H1 (cell line): ENCODE data around the gene SEMA4C. TPM values are rescaled to one million over a fixed set of nuclear protein-coding genes. Genes with fewer than 3 reads are reported as not detected.

Experiments used
- CTCF ChIA-PET: fragments of 300-600 bp; sonication (Branson Sonifier 250); formaldehyde crosslinking; loops from one replicate; lab custom pipeline; 2021; ENCODE audit not compliant: partially characterized antibody; lab: Charles Lee
- POLR2A ChIA-PET: fragments of 300-600 bp; sonication (Branson Sonifier 250); formaldehyde crosslinking; loops from one replicate; lab custom pipeline; 2021; ENCODE audit warnings: inconsistent platforms; ENCODE audit not compliant: partially characterized antibody; lab: Charles Lee
- DNase-seq, 2 experiments: peaks; one replicate each; pipeline versions ENCODE4 v3.0.0 to v3.0.0-alpha.2; 2010 to 2022; ENCODE audit warnings: low spot score in 2 of 2, low read depth in 1 of 2, mixed read lengths in 1 of 2
- FAIRE-seq: peaks from 2 replicates; lab custom pipeline; 2011; peaks lifted over from hg19 to GRCh38; lab: Jason Lieb, UNC
- H2AFZ ChIP-seq: 2 replicates; pipeline ENCODE4 v1.8.1; 2012; ENCODE audit warnings: low read length, inconsistent platforms
- H2AK5ac ChIP-seq: 2 replicates; pipeline ENCODE4 v1.6.1; 2013; ENCODE audit warnings: low read depth, low read length
- H2BK120ac ChIP-seq: replicated peaks from 2 replicates; pipeline ENCODE3; 2013; ENCODE audit warnings: low read depth, low read length, inconsistent platforms
- H2BK12ac ChIP-seq: 2 replicates; pipeline ENCODE4 v1.6.1; 2013; ENCODE audit warnings: low read depth, low read length
- H2BK15ac ChIP-seq: 2 replicates; pipeline ENCODE4 v1.6.1; 2013; ENCODE audit warnings: low read length
- H2BK20ac ChIP-seq: 2 replicates; pipeline ENCODE4 v1.6.1; 2013; ENCODE audit warnings: low read length
- H2BK5ac ChIP-seq: 2 replicates; pipeline ENCODE4 v1.6.1; 2013; ENCODE audit warnings: low read depth, low read length
- H3K14ac ChIP-seq: 2 replicates; pipeline ENCODE4 v1.6.1; 2013; ENCODE audit warnings: inconsistent platforms; ENCODE audit not compliant: insufficient read length
- H3K18ac ChIP-seq: 2 replicates; pipeline ENCODE4 v1.6.1; 2013; ENCODE audit warnings: low read length; ENCODE audit errors: extremely low read depth
- H3K23ac ChIP-seq: 2 replicates; pipeline ENCODE4 v1.6.1; 2013; ENCODE audit warnings: inconsistent platforms; ENCODE audit not compliant: insufficient read length
- H3K23me2 ChIP-seq: 2 replicates; pipeline ENCODE4 v1.6.1; 2013; ENCODE audit warnings: low read depth, low read length
- H3K27ac ChIP-seq: 2 replicates; pipeline ENCODE4 v1.6.1; 2011; ENCODE audit warnings: low read depth, low read length, inconsistent platforms
- H3K27me3 ChIP-seq, 4 experiments: replicated peaks in 1 of 4; 1 replicate in 1 of 4; 2 replicates in 3 of 4; pipeline versions ENCODE4 v1.6.1 to v1.8.1; 2011 to 2013; ENCODE audit warnings: low read length in 3 of 4, mild to moderate bottlenecking in 3 of 4, inconsistent platforms in 2 of 4, mixed read lengths in 2 of 4, moderate library complexity in 1 of 4; ENCODE audit not compliant: control insufficient read depth in 3 of 4, insufficient read depth in 3 of 4; ENCODE audit errors: extremely low read depth in 1 of 4
- H3K36me3 ChIP-seq, 4 experiments: 2 replicates each; pipeline versions ENCODE4 v1.6.1 to v1.8.1; 2011 to 2013; ENCODE audit warnings: mild to moderate bottlenecking in 4 of 4, low read length in 3 of 4, moderate library complexity in 2 of 4, control low read depth in 1 of 4, inconsistent platforms in 1 of 4; ENCODE audit not compliant: insufficient read depth in 4 of 4, control insufficient read depth in 2 of 4
- H3K4ac ChIP-seq: replicated peaks from 2 replicates; pipeline ENCODE3; 2013; ENCODE audit warnings: low read length, low read depth, mixed read lengths, inconsistent platforms; ENCODE audit not compliant: insufficient read length
- H3K4me1 ChIP-seq, 4 experiments: replicated peaks in 1 of 4; 1 replicate in 1 of 4; 2 replicates in 3 of 4; pipeline versions ENCODE4 v1.6.1 to v1.8.1; 2011 to 2013; ENCODE audit warnings: low read length in 3 of 4, inconsistent platforms in 2 of 4, mixed read lengths in 1 of 4; ENCODE audit not compliant: insufficient read depth in 4 of 4, control insufficient read depth in 3 of 4
- H3K4me2 ChIP-seq, 2 experiments: 2 replicates each; pipeline versions ENCODE4 v1.6.1 to v1.8.1; 2011 to 2013; ENCODE audit warnings: low read depth in 2 of 2, low read length in 2 of 2, control low read depth in 1 of 2, inconsistent platforms in 1 of 2, mild to moderate bottlenecking in 1 of 2; ENCODE audit not compliant: insufficient read depth in 1 of 2
- H3K4me3 ChIP-seq, 4 experiments: fragments of 200-600, 300-600 bp in 1 of 4; sonication (generic), shearing (Covaris generic), sonication (Bioruptor Twin) in 1 of 4; 2 replicates each; pipeline versions ENCODE4 v1.5.1 to v1.8.1; 2011 to 2016; ENCODE audit warnings: low read length in 4 of 4, low read depth in 3 of 4, control low read depth in 2 of 4, inconsistent platforms in 2 of 4, mild to moderate bottlenecking in 2 of 4, mixed read lengths in 1 of 4, moderate library complexity in 1 of 4; ENCODE audit not compliant: insufficient read depth in 2 of 4; ENCODE audit errors: extremely low read depth in 1 of 4
- H3K56ac ChIP-seq: replicated peaks from 2 replicates; pipeline ENCODE3; 2013; ENCODE audit warnings: low read depth, mild to moderate bottlenecking, mixed read lengths, low read length, inconsistent platforms; ENCODE audit not compliant: insufficient read length
- H3K79me1 ChIP-seq: 2 replicates; pipeline ENCODE4 v1.6.1; 2013; ENCODE audit warnings: low read depth, low read length, control low read depth
- H3K79me2 ChIP-seq, 2 experiments: 2 replicates each; pipeline versions ENCODE4 v1.6.1 to v1.8.1; 2012 to 2013; ENCODE audit warnings: low read length in 2 of 2, mild to moderate bottlenecking in 2 of 2, inconsistent platforms in 1 of 2; ENCODE audit not compliant: insufficient read depth in 2 of 2, control insufficient read depth in 1 of 2
- H3K9ac ChIP-seq, 4 experiments: replicated peaks in 1 of 4; 1 replicate in 1 of 4; 2 replicates in 3 of 4; pipeline versions ENCODE4 v1.6.1 to v1.8.1; 2011 to 2013; ENCODE audit warnings: low read depth in 3 of 4, low read length in 3 of 4, control low read depth in 2 of 4, mild to moderate bottlenecking in 2 of 4, moderate library complexity in 2 of 4, inconsistent platforms in 1 of 4; ENCODE audit errors: extremely low read depth in 1 of 4
- H3K9me3 ChIP-seq, 2 experiments: 2 replicates each; pipeline versions ENCODE4 v1.6.1 to v1.8.1; 2012 to 2013; ENCODE audit warnings: mild to moderate bottlenecking in 2 of 2, moderate library complexity in 2 of 2, control low read depth in 1 of 2, inconsistent platforms in 1 of 2, low read depth in 1 of 2, low read length in 1 of 2, mixed read lengths in 1 of 2; ENCODE audit not compliant: insufficient read depth in 2 of 2
- H4K20me1 ChIP-seq, 2 experiments: replicated peaks in 1 of 2; 2 replicates each; pipeline versions ENCODE3 to v1.8.1; 2011 to 2013; ENCODE audit warnings: inconsistent platforms in 2 of 2, low read length in 2 of 2, mild to moderate bottlenecking in 1 of 2; ENCODE audit not compliant: insufficient read depth in 2 of 2, control insufficient read depth in 1 of 2
- H4K5ac ChIP-seq: 2 replicates; pipeline ENCODE4 v1.6.1; 2013; ENCODE audit warnings: low read length, low read depth, mixed read lengths, inconsistent platforms; ENCODE audit not compliant: insufficient read length
- H4K8ac ChIP-seq: 2 replicates; pipeline ENCODE4 v1.8.0; 2013; ENCODE audit warnings: mild to moderate bottlenecking, moderate library complexity, low read length, inconsistent platforms; ENCODE audit not compliant: insufficient read depth; ENCODE audit errors: extremely low read depth
- H4K91ac ChIP-seq: replicated peaks from 2 replicates; pipeline ENCODE3; 2013; ENCODE audit warnings: low read length, mixed read lengths, inconsistent platforms; ENCODE audit not compliant: insufficient read length
- WGBS, 2 experiments: shearing (Covaris generic) in 1 of 2; methylation state at CpG; one replicate each; pipeline versions ENCODE4 v1.1.6 to v1.1.7; 2013 to 2015; ENCODE audit warnings: low lambda C conversion rate in 2 of 2, mixed read lengths in 2 of 2, inconsistent platforms in 1 of 2, low coverage in 1 of 2, missing lambda C conversion rate in 1 of 2; ENCODE audit not compliant: insufficient replicate concordance in 2 of 2, insufficient coverage in 1 of 2, insufficient read length in 1 of 2; ENCODE audit errors: extremely low coverage in 1 of 2, missing lambda C conversion rate in 1 of 2; 5-methylcytosine and 5-hydroxymethylcytosine counted together
- polyA plus RNA-seq, 7 experiments: library from polyadenylated mRNA; depleted of rRNA in 3 of 7; stranded (reverse) in 5 of 7; unstranded in 2 of 7; fragments of >200 nt in 5 of 7; fragments of 200-250 nt in 2 of 7; gene quantifications; 1 replicate in 5 of 7; 2 replicates in 1 of 7; 4 replicates in 1 of 7; pipeline versions ENCODE4 v1.2.1 to v1.2.3, GENCODE V29; 2011 to 2013; ENCODE audit warnings: missing spikeins in 2 of 7, mixed read lengths in 2 of 7
- total RNA-seq: library from RNA; stranded (reverse); fragmentation: NEBNext Ultra II Directional; extraction: Animal tissue kit (Norgen Biotek cat#: 25700); gene quantifications from 2 replicates; pipeline ENCODE4 v1.2.1, GENCODE V29; 2021

Gene SEMA4C
- total and polyA plus RNA-seq, 2 of the 8 experiments (the other 6 are each of a cell fraction or from before 2014, with no cell fraction given): 47.5 to 67.3 TPM

DNA sequence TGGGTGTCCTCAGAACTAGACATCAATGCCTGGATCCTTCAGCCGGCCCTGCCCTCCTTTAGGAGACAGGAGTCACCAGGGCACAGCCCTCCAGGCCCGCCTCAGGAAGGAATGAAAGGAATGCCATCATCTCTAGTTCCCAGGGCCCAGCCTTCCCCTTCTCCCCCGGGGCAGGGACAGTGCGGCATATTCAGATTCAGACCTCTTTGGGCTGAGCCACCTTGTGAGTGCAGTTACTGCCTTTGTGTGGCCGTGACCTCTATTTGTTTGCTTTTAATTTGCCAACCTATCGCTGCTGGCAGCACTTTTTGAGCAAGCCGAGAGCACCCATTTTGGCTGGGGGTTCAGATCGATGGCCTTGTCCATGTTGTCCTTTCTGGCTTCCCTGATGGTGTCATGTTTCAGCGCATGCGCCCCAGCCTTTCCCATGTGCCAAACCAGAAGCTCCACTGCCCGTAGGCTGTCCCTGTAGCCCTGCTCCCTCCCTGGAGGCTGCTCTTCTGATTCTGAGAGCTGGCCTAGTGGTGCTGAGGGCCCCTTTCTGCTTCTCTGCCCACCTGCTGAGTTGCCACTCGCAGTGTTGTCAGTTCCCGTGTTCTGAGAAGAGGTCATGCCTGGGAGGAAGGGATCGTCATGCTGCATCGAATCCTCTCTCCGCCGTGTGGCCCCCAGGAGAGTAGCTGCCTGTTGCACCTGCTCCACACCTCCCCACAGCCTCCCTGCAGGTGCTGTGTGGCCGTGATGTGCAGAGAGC lies 36.9 kb downstream of the SEMA4C start:
- Histone ChIP-seq H4K20me1 (peaks cover 0 to 6% of the 10 kb centered on the region in 2 experiments), H3K18ac (peak overlapping the region; percentile 99), H2BK12ac (0 out of 2 replicates have a peak overlapping the region, but pooled peaks have one; percentile 80), H3K56ac (no peak overlapping the region), H2BK120ac (no peak overlapping the region), H2BK5ac (peak overlapping the region; percentile 98), H3K4me1 (peaks cover 3 to 18% (median 13%) of the 10 kb centered on the region in 4 experiments), H3K23me2 (no peaks in the 10 kb centered on the region; the same call in 1 of the 2 replicates), H3K4me3 (peak overlapping the region; percentile 5 to 50 (median 18); a peak in 7 of 8 replicates), H3K79me2 (no peaks in the 10 kb centered on the region), H3K27me3 (no peaks in the 10 kb centered on the region), H3K4ac (no peak overlapping the region), H3K14ac (no peak overlapping the region), H3K23ac (no peak overlapping the region), H4K8ac (0 out of 2 replicates have a peak overlapping the region, but pooled peaks have one; percentile 6), H2AFZ (no peak overlapping the region), H2BK15ac (0 out of 2 replicates have a peak overlapping the region, but pooled peaks have one; percentile 83), H4K5ac (peak overlapping the region; percentile 57), H3K9ac (peak overlapping the region in 3 of 4 experiments; percentile 20 to 50 (median 38); a peak in 4 of 7 replicates), H3K4me2 (peak overlapping the region; percentile 60 to 75), H3K9me3 (no peaks in the 10 kb centered on the region), H2BK20ac (no peak overlapping the region), H4K91ac (no peak overlapping the region), H3K79me1 (0 out of 2 replicates have a peak, but pooled peaks cover 3% of the 10 kb centered on the region), H3K36me3 (peaks cover 16 to 55% (median 23%) of the 10 kb centered on the region in 4 experiments), H3K27ac (peak overlapping the region; percentile 69), H2AK5ac (peak overlapping the region; percentile 19; the same call in 1 of the 2 replicates)
- WGBS, 2 experiments: 28% methylated on average over 18 of the region's 18 CpGs; no CpG with 5 or more reads in 1 of the 2 experiments
- POLR2A ChIA-PET: interaction anchor here (0.6 to 4.4 kb wide), 12 partner anchors 9 to 97 kb away, joined by 3 to 39 read pairs (median 3); partner anchors contain the start of genes ANKRD23, ANKRD39 and CNNM3
- DNase-seq (peak in 1 of 2 experiments; percentile 86), FAIRE-seq (peak; percentile 68)
- CTCF ChIA-PET: interaction anchor here (0.6 to 4.5 kb wide), 16 partner anchors 9 to 400 kb away, joined by 3 to 30 read pairs (median 4); partner anchors contain the start of genes ANKRD23, ANKRD39 and CNNM3
